ENCODE data around the gene CCBE1.

Gene CCBE1

DNA sequence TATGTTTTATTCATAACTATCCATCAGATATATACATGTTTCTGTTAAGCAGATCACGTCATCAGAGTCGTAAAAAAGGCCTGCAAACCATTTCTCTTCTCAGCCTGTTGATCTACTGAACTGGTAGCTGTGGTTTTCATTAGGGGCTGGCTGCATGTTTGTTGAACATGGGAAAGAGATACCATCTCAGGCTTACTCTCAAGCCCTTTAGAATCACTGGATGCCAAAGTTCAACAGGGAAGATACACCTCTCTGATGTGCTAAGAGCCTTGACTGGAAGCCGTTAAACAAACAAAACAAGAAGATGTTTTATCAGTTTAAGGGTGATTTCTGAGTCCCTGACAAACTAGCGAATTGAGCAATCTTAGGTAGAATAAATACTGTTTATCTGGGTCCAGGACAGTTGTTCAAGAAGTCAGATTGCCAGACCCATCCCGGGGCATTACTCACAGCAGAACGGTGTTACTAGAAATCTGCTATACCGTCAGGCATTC, 243.7 kb downstream of the CCBE1 start:
- no CpG with 5 or more reads among the region's 7 CpGs for WGBS (ENCODE audit: insufficient coverage, insufficient read length)
- Histone ChIP-seq H3K4me3 (ENCODE audit: low read length) (no peak overlapping the region), H3K36me3 (ENCODE audit: control insufficient read depth, insufficient read depth, low read length) (no peaks in the 10 kb centered on the region), H3K27me3 (ENCODE audit: control insufficient read depth, insufficient read depth, low read length) (no peaks in the 10 kb centered on the region), H3K9me3 (ENCODE audit: control insufficient read depth, insufficient read depth, low read length) (no peaks in the 10 kb centered on the region), H3K4me1 (ENCODE audit: control insufficient read depth, insufficient read depth, low read length) (no peaks in the 10 kb centered on the region), H3K27ac (ENCODE audit: low read length) (no peak overlapping the region)
- DNase-seq (ENCODE audit: low read depth, low spot score), result no peak

- no peak for DNase-seq (ENCODE audit: low read depth, low spot score)
- Histone ChIP-seq H3K36me3 (ENCODE audit: control insufficient read depth, insufficient read depth, low read length) (no peaks in the 10 kb centered on the region), H3K4me3 (ENCODE audit: low read length) (no peak overlapping the region), H3K27ac (ENCODE audit: low read length) (no peak overlapping the region), H3K9me3 (ENCODE audit: control insufficient read depth, insufficient read depth, low read length) (no peaks in the 10 kb centered on the region), H3K4me1 (ENCODE audit: control insufficient read depth, insufficient read depth, low read length) (no peaks in the 10 kb centered on the region), H3K27me3 (ENCODE audit: control insufficient read depth, insufficient read depth, low read length) (no peaks in the 10 kb centered on the region)
- WGBS (ENCODE audit: insufficient coverage, insufficient read length), result no CpG with 5 or more reads among the region's 6 CpGs
Observed at GRCh38 chr18:59451963-59452362, 245.3 kb downstream of the CCBE1 start.

DNA sequence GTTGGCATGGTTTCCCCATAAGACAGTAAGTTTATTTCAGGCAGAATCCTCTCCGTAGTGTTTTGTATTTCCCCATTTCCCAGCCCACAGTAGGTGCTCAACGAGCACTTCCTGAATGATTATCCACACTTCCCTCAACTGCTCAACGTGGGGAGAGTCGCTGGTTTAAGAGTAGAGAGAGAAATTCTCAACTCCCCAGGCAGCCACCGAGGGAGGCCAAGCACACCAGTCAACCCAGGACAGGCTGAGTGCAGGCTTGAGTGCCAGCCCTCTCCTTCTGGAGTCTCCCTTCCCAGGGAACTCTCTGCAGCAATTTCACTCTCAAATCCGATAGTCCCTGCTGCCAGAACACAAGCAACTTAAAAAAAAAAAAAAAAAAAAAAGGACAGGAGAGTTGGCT, 246.2 kb downstream of the CCBE1 start:
- Histone ChIP-seq H3K36me3 (ENCODE audit: control insufficient read depth, insufficient read depth, low read length) (no peaks in the 10 kb centered on the region), H3K27me3 (ENCODE audit: control insufficient read depth, insufficient read depth, low read length) (no peaks in the 10 kb centered on the region), H3K4me1 (ENCODE audit: control insufficient read depth, insufficient read depth, low read length) (no peaks in the 10 kb centered on the region), H3K27ac (ENCODE audit: low read length) (no peak overlapping the region), H3K9me3 (ENCODE audit: control insufficient read depth, insufficient read depth, low read length) (no peaks in the 10 kb centered on the region), H3K4me3 (ENCODE audit: low read length) (no peak overlapping the region)
- WGBS (ENCODE audit: insufficient coverage, insufficient read length), result no CpG with 5 or more reads among the region's 6 CpGs
- no peak for DNase-seq (ENCODE audit: low read depth, low spot score)

DNA sequence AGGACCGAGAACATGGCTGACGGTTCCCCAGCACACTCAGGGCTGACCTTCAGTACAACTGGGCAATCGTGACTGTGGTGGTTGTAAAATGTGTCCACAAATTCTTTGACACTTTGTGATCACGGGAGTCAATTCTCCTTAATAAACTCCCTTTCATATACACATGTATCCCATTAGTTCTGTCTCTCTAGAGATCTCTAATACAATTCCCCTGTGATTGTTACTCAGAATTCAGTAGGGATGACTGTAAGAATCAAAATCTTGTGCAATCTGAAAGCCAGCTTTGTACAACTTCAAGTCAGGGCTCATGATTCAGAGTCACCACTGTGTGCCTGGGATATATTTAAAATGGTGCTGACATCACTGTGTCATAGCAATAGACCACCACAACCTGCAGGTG, 248.7 kb downstream of the CCBE1 start:
- H3K9me3 ChIP-seq (ENCODE audit: control insufficient read depth, insufficient read depth, low read length), result no peaks in the 10 kb centered on the region
- no peaks in the 10 kb centered on the region for H3K27me3 ChIP-seq (ENCODE audit: control insufficient read depth, insufficient read depth, low read length)
- no peak overlapping the region for H3K27ac ChIP-seq (ENCODE audit: low read length)
- DNase-seq (ENCODE audit: low read depth, low spot score), result no peak
- H3K4me1 ChIP-seq (ENCODE audit: control insufficient read depth, insufficient read depth, low read length), result no peaks in the 10 kb centered on the region
- no peaks in the 10 kb centered on the region for H3K36me3 ChIP-seq (ENCODE audit: control insufficient read depth, insufficient read depth, low read length)
- WGBS (ENCODE audit: insufficient coverage, insufficient read length), result no CpG with 5 or more reads among the region's 4 CpGs
- H3K4me3 ChIP-seq (ENCODE audit: low read length), result no peak overlapping the region

DNA sequence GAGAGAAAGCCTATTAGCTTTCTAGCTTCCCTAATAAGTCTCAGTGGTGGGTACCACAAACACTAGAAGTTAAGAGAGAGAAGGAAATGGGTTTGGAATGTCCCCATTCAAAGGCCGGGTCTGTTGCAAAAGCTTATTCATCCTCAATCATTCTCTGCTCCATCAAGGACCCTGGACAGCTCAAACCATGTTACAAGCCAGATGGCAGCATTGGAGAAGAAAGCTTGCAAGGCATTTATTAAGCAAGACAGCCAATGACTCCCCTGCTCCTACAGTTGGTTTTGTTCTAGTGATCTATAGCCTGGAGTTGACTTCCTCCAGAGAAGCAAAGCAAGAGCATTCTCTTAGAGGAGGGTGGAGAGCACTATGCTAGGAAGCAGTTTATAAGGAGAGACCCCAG, 251.2 kb downstream of the CCBE1 start:
- H3K4me1 ChIP-seq (ENCODE audit: control insufficient read depth, insufficient read depth, low read length), result no peaks in the 10 kb centered on the region
- no CpG with 5 or more reads among the region's 1 CpG for WGBS (ENCODE audit: insufficient coverage, insufficient read length)
- no peaks in the 10 kb centered on the region for H3K9me3 ChIP-seq (ENCODE audit: control insufficient read depth, insufficient read depth, low read length)
- H3K27ac ChIP-seq (ENCODE audit: low read length), result no peak overlapping the region
- H3K27me3 ChIP-seq (ENCODE audit: control insufficient read depth, insufficient read depth, low read length), result no peaks in the 10 kb centered on the region
- DNase-seq (ENCODE audit: low read depth, low spot score), result no peak
- H3K4me3 ChIP-seq (ENCODE audit: low read length), result no peak overlapping the region
- no peaks in the 10 kb centered on the region for H3K36me3 ChIP-seq (ENCODE audit: control insufficient read depth, insufficient read depth, low read length)

- Histone ChIP-seq H3K4me3 (ENCODE audit: low read length) (no peak overlapping the region), H3K36me3 (ENCODE audit: control insufficient read depth, insufficient read depth, low read length) (no peaks in the 10 kb centered on the region), H3K9me3 (ENCODE audit: control insufficient read depth, insufficient read depth, low read length) (no peaks in the 10 kb centered on the region), H3K4me1 (ENCODE audit: control insufficient read depth, insufficient read depth, low read length) (no peaks in the 10 kb centered on the region), H3K27ac (ENCODE audit: low read length) (no peak overlapping the region), H3K27me3 (ENCODE audit: control insufficient read depth, insufficient read depth, low read length) (no peaks in the 10 kb centered on the region)
- DNase-seq (ENCODE audit: low read depth, low spot score), result no peak
- no CpG with 5 or more reads among the region's 4 CpGs for WGBS (ENCODE audit: insufficient coverage, insufficient read length)
Observed at GRCh38 chr18:59437851-59438569, 259.2 kb downstream of the CCBE1 start.

DNA sequence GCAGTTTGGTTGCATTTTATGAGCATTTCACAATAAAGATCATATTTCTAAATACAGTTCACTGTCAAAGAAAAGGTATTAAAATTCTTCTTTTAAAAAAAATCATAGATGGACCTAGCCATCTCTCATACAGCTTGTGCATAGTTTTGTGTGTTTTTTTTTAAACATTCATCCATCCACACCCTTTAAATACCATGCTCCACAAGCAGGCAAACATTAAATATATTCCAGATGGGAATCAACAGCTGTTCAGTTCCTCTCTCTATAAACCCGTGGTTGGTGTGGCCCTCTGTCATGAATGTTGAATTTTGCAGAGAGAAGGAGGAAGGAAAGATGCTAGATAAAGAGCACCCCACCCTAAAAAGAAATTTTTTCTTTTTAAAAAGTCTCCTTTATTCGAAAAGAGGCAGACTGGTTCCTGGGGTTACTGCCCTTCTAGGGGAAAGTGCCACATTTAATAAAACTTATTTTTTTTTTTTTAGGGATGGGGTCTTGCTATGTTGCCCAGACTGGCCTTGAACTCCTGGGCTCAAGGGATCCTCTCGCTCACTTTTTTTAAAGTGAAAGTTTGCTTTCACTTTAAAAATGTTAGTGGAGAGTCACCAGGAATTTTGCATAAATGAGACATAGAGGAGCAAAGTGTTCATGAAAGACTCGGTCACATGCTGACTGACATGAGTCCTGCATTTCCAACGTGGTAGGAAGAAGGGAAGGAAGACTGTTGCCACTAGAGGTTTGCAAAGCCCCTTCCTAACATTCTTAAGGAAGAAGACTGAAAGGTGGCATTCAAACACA, 264.2 kb downstream of the CCBE1 start:
- Histone ChIP-seq H3K4me1 (ENCODE audit: control insufficient read depth, insufficient read depth, low read length) (no peaks in the 10 kb centered on the region), H3K4me3 (ENCODE audit: low read length) (no peak overlapping the region), H3K27me3 (ENCODE audit: control insufficient read depth, insufficient read depth, low read length) (no peaks in the 10 kb centered on the region), H3K27ac (ENCODE audit: low read length) (no peak overlapping the region), H3K36me3 (ENCODE audit: control insufficient read depth, insufficient read depth, low read length) (no peaks in the 10 kb centered on the region), H3K9me3 (ENCODE audit: control insufficient read depth, insufficient read depth, low read length) (no peaks in the 10 kb centered on the region)
- no CpG with 5 or more reads among the region's 5 CpGs for WGBS (ENCODE audit: insufficient coverage, insufficient read length)
- DNase-seq (ENCODE audit: low read depth, low spot score), result no peak

GRCh38 chr18:59431131-59431530, 266.1 kb downstream of the CCBE1 start:
- WGBS (ENCODE audit: insufficient coverage, insufficient read length), result no CpG with 5 or more reads among the region's 1 CpG
- H3K9me3 ChIP-seq (ENCODE audit: control insufficient read depth, insufficient read depth, low read length), result no peaks in the 10 kb centered on the region

GRCh38 chr18:59429608-59430007, 267.6 kb downstream of the CCBE1 start:
- DNase-seq (ENCODE audit: low read depth, low spot score), result no peak
- H3K4me1 ChIP-seq (ENCODE audit: control insufficient read depth, insufficient read depth, low read length), result no peaks in the 10 kb centered on the region
- H3K27me3 ChIP-seq (ENCODE audit: control insufficient read depth, insufficient read depth, low read length), result no peaks in the 10 kb centered on the region
- no peak overlapping the region for H3K27ac ChIP-seq (ENCODE audit: low read length)
- no peaks in the 10 kb centered on the region for H3K9me3 ChIP-seq (ENCODE audit: control insufficient read depth, insufficient read depth, low read length)
- no peak overlapping the region for H3K4me3 ChIP-seq (ENCODE audit: low read length)
- H3K36me3 ChIP-seq (ENCODE audit: control insufficient read depth, insufficient read depth, low read length), result no peaks in the 10 kb centered on the region
- no CpG with 5 or more reads among the region's 7 CpGs for WGBS (ENCODE audit: insufficient coverage, insufficient read length)

More at GRCh38 chr18:59431131-59431530, 266.1 kb downstream of the CCBE1 start:
- Histone ChIP-seq H3K27ac (ENCODE audit: low read length) (no peak overlapping the region), H3K27me3 (ENCODE audit: control insufficient read depth, insufficient read depth, low read length) (no peaks in the 10 kb centered on the region), H3K4me1 (ENCODE audit: control insufficient read depth, insufficient read depth, low read length) (no peaks in the 10 kb centered on the region), H3K4me3 (ENCODE audit: low read length) (no peak overlapping the region), H3K36me3 (ENCODE audit: control insufficient read depth, insufficient read depth, low read length) (no peaks in the 10 kb centered on the region)
- no peak for DNase-seq (ENCODE audit: low read depth, low spot score)

DNA sequence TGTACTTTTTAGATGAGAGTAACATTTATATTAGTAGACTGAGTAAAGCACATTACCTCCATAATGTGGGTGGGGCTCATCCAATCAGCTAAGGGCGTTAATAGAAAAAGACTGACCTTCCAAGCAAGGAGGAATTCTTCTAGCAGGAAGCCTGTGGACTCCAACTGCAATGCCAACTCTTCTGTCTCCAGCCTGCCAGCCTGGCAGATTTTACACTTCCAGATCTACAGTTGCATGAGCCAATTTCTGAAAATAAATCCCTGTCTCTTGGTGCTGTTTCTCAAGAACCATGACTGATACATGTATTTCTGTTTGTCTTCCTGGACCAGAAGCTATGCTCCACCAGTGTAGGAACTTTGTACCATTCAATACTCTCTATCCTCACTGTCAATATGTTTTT, 269.2 kb downstream of the CCBE1 start:
- H3K4me1 ChIP-seq (ENCODE audit: control insufficient read depth, insufficient read depth, low read length), result no peaks in the 10 kb centered on the region
- no peak overlapping the region for H3K27ac ChIP-seq (ENCODE audit: low read length)
- H3K36me3 ChIP-seq (ENCODE audit: control insufficient read depth, insufficient read depth, low read length), result no peaks in the 10 kb centered on the region
- H3K27me3 ChIP-seq (ENCODE audit: control insufficient read depth, insufficient read depth, low read length), result no peaks in the 10 kb centered on the region
- DNase-seq (ENCODE audit: low read depth, low spot score), result no peak
- no peaks in the 10 kb centered on the region for H3K9me3 ChIP-seq (ENCODE audit: control insufficient read depth, insufficient read depth, low read length)
- no peak overlapping the region for H3K4me3 ChIP-seq (ENCODE audit: low read length)
- WGBS (ENCODE audit: insufficient coverage, insufficient read length), result no CpG with 5 or more reads among the region's 1 CpG
